Activated CD4-positive, alpha-beta memory T cell treated with anti-CD3 and anti-CD28 coated beads, Interleukin-2, amount 10 ng/mL, durations not matched to agents 7 days and 5 days (primary cell): ENCODE measurements around the gene KLLN. TPM values are rescaled to one million over a fixed set of nuclear protein-coding genes. Genes with fewer than 3 reads are reported as not detected.
"Not testable (repeated sequence)": the region's sequence is repeated elsewhere in the genome, so short reads cannot be mapped to it uniquely, and the experiment has no call there.

ENCODE experiments used
- CTCF ChIA-PET: fragments of 350-600 bp; sonication (Branson Sonifier 250); formaldehyde crosslinking; loops from one replicate; lab custom pipeline; 2021; ENCODE audit warnings: antibody characterized with exemption, inconsistent platforms; lab: Charles Lee
- POLR2A ChIA-PET: fragments of 350-600 bp; sonication (Branson Sonifier 250); formaldehyde crosslinking; loops from one replicate; lab custom pipeline; 2021; ENCODE audit warnings: antibody characterized with exemption; lab: Charles Lee
- DNase-seq: peaks from one replicate; pipeline ENCODE4 v3.0.0-alpha.2; 2020
- H3K27ac Mint-ChIP-seq: one replicate; pipeline ENCODE4 v1.8.0; 2021; ENCODE audit warnings: mild to moderate bottlenecking, mixed read lengths
- H3K27me3 Mint-ChIP-seq: one replicate; pipeline ENCODE4 v1.8.0; 2021; ENCODE audit warnings: mixed read lengths
- H3K36me3 Mint-ChIP-seq: one replicate; pipeline ENCODE4 v1.8.0; 2021; ENCODE audit warnings: low read depth, mixed read lengths
- H3K4me1 Mint-ChIP-seq: one replicate; pipeline ENCODE4 v1.8.0; 2021; ENCODE audit warnings: mixed read lengths
- H3K4me3 Mint-ChIP-seq: one replicate; pipeline ENCODE4 v1.8.0; 2021; ENCODE audit warnings: mild to moderate bottlenecking, mixed read lengths
- H3K9me3 Mint-ChIP-seq: one replicate; pipeline ENCODE4 v1.8.0; 2021; ENCODE audit warnings: mixed read lengths
- total RNA-seq, 2 experiments: library from RNA; stranded (reverse); gene quantifications; one replicate each; pipeline ENCODE4 v1.2.3, GENCODE V29; 2021

The KLLN gene
- total RNA-seq = under 1 TPM; 0.81 to 0.95 TPM

GRCh38 chr10:87863053-87863943 is at the start of gene KLLN, which contains the start of gene PTEN:
TSS of gene KLLN (minus strand) at chr10:87863533. CDS start at chr10:87862487, 1,046 bp downstream.
TSS of gene PTEN (plus strand) at chr10:87863625. CDS start at chr10:87864470, 845 bp downstream.
- Mint-ChIP-seq H3K4me1 (peaks cover 37% of the 10 kb centered on the region), H3K36me3 (peaks cover 31% of the 10 kb centered on the region), H3K27ac (peak within 1 kb of the TSS; percentile 93), H3K27me3 (no peaks in the 10 kb centered on the region), H3K9me3 (no peaks in the 10 kb centered on the region), H3K4me3 (peak within 1 kb of the TSS; percentile 92)
- ChIA-PET POLR2A (interaction anchor here (0.5 to 6.5 kb wide), 24 partner anchors 11 to 1127 kb away, joined by 3 to 136 read pairs (median 6); partner anchors contain the start of genes ATAD1, FAS, RNLS and SHLD2), CTCF (interaction anchor here (1.2 to 3.8 kb wide), 9 partner anchors 12 to 702 kb away, joined by 3 to 52 read pairs (median 5); partner anchors contain the start of gene ATAD1)
- DNase-seq = peak; percentile 83

- peaks cover 91% of the 10 kb centered on the region for H3K36me3 Mint-ChIP-seq
- H3K4me1 Mint-ChIP-seq, CTCF ChIA-PET, H3K4me3 Mint-ChIP-seq, H3K27ac Mint-ChIP-seq, H3K27me3 Mint-ChIP-seq, DNase-seq, POLR2A ChIA-PET: not testable (repeated sequence)
- H3K9me3 Mint-ChIP-seq = peaks cover 27% of the 10 kb centered on the region
Observed at GRCh38 chr10:87903396-87903795, 40.1 kb upstream of the KLLN start.

- Mint-ChIP-seq H3K36me3 (peaks cover 89% of the 10 kb centered on the region), H3K9me3 (peaks cover 28% of the 10 kb centered on the region)
- DNase-seq, H3K27ac Mint-ChIP-seq, H3K4me3 Mint-ChIP-seq, CTCF ChIA-PET, H3K4me1 Mint-ChIP-seq, H3K27me3 Mint-ChIP-seq: not testable (repeated sequence)
- POLR2A ChIA-PET = interaction anchor here (0.6 kb wide), 1 partner anchor 152 kb away, joined by 5 read pairs; no protein-coding TSS in a partner anchor
Observed at GRCh38 chr10:87897957-87898356, 34.6 kb upstream of the KLLN start.

- Mint-ChIP-seq H3K27me3 (no peaks in the 10 kb centered on the region), H3K27ac (no peak overlapping the region), H3K4me1 (peaks cover 6% of the 10 kb centered on the region), H3K9me3 (peaks cover 15% of the 10 kb centered on the region), H3K4me3 (no peak overlapping the region), H3K36me3 (peaks cover 80% of the 10 kb centered on the region)
- no peak for DNase-seq
- POLR2A ChIA-PET = no interaction called here
- CTCF ChIA-PET = no interaction called here
Observed at GRCh38 chr10:87896216-87896615, 32.9 kb upstream of the KLLN start.

GRCh38 chr10:87895430-87895829 is 32.1 kb upstream of the KLLN start:
- Mint-ChIP-seq H3K4me1 (peaks cover 2% of the 10 kb centered on the region), H3K27ac (no peak overlapping the region), H3K27me3 (no peaks in the 10 kb centered on the region), H3K36me3 (peaks cover 72% of the 10 kb centered on the region), H3K9me3 (peaks cover 8% of the 10 kb centered on the region), H3K4me3 (no peak overlapping the region)
- DNase-seq = no peak
- ChIA-PET POLR2A (no interaction called here), CTCF (no interaction called here)

- peaks cover 13% of the 10 kb centered on the region for H3K9me3 Mint-ChIP-seq
- peaks cover 60% of the 10 kb centered on the region for H3K36me3 Mint-ChIP-seq
- H3K27ac Mint-ChIP-seq = no peak overlapping the region
- ChIA-PET CTCF (no interaction called here), POLR2A (interaction anchor here (1.4 kb wide), 1 partner anchor 12 kb away, joined by 3 read pairs; no protein-coding TSS in a partner anchor)
- no peak overlapping the region for H3K4me3 Mint-ChIP-seq
- no peaks in the 10 kb centered on the region for H3K4me1 Mint-ChIP-seq
- DNase-seq = no peak
- no peaks in the 10 kb centered on the region for H3K27me3 Mint-ChIP-seq
Observed at GRCh38 chr10:87887548-87888289, 24.4 kb upstream of the KLLN start.

- H3K4me1 Mint-ChIP-seq = peaks cover 2% of the 10 kb centered on the region
- no peaks in the 10 kb centered on the region for H3K27me3 Mint-ChIP-seq
- no peak overlapping the region for H3K27ac Mint-ChIP-seq
- CTCF ChIA-PET = no interaction called here
- no peak overlapping the region for H3K4me3 Mint-ChIP-seq
- POLR2A ChIA-PET = interaction anchor here (1.4 kb wide), 1 partner anchor 13 kb away, joined by 3 read pairs; no protein-coding TSS in a partner anchor
- no peak for DNase-seq
- peaks cover 58% of the 10 kb centered on the region for H3K36me3 Mint-ChIP-seq
- H3K9me3 Mint-ChIP-seq = peaks cover 13% of the 10 kb centered on the region
Observed at GRCh38 chr10:87887146-87887545, 23.8 kb upstream of the KLLN start.

GRCh38 chr10:87886635-87887034 is 23.3 kb upstream of the KLLN start:
- H3K4me3 Mint-ChIP-seq = no peak overlapping the region
- ChIA-PET CTCF (no interaction called here), POLR2A (no interaction called here)
- H3K9me3 Mint-ChIP-seq = peaks cover 13% of the 10 kb centered on the region
- peaks cover 61% of the 10 kb centered on the region for H3K36me3 Mint-ChIP-seq
- H3K4me1 Mint-ChIP-seq = peaks cover 7% of the 10 kb centered on the region
- no peak for DNase-seq
- no peaks in the 10 kb centered on the region for H3K27me3 Mint-ChIP-seq
- no peak overlapping the region for H3K27ac Mint-ChIP-seq

- CTCF ChIA-PET = interaction anchor here (0.6 to 0.7 kb wide), 2 partner anchors 20 to 704 kb away, joined by 3 read pairs; no protein-coding TSS in a partner anchor
- POLR2A ChIA-PET = interaction anchor here (1.1 to 1.3 kb wide), 3 partner anchors 11 to 19 kb away, joined by 3 to 5 read pairs (median 3); partner anchors contain the start of genes KLLN and PTEN
- Mint-ChIP-seq H3K4me1 (peaks cover 14% of the 10 kb centered on the region), H3K27ac (no peak overlapping the region), H3K27me3 (no peaks in the 10 kb centered on the region), H3K4me3 (no peak overlapping the region), H3K36me3 (peaks cover 76% of the 10 kb centered on the region), H3K9me3 (peaks cover 20% of the 10 kb centered on the region)
- DNase-seq = no peak
Observed at GRCh38 chr10:87882555-87883294, 19.4 kb upstream of the KLLN start.

GRCh38 chr10:87881373-87882059 is 18.2 kb upstream of the KLLN start:
- POLR2A ChIA-PET = interaction anchor here (1.0 to 1.3 kb wide), 2 partner anchors 10 to 19 kb away, joined by 3 read pairs; no protein-coding TSS in a partner anchor
- Mint-ChIP-seq H3K4me1 (peaks cover 14% of the 10 kb centered on the region), H3K36me3 (peaks cover 69% of the 10 kb centered on the region), H3K9me3 (peaks cover 12% of the 10 kb centered on the region)
- H3K27ac Mint-ChIP-seq, H3K27me3 Mint-ChIP-seq, DNase-seq, H3K4me3 Mint-ChIP-seq, CTCF ChIA-PET: not testable (repeated sequence)

GRCh38 chr10:87880336-87880735 is 17.0 kb upstream of the KLLN start:
- peaks cover 60% of the 10 kb centered on the region for H3K36me3 Mint-ChIP-seq
- DNase-seq = no peak
- peaks cover 7% of the 10 kb centered on the region for H3K9me3 Mint-ChIP-seq
- H3K27me3 Mint-ChIP-seq = no peaks in the 10 kb centered on the region
- H3K4me1 Mint-ChIP-seq = peaks cover 16% of the 10 kb centered on the region
- no peak overlapping the region for H3K4me3 Mint-ChIP-seq
- POLR2A ChIA-PET = interaction anchor here (1.0 kb wide), 1 partner anchor 18 kb away, joined by 3 read pairs; no protein-coding TSS in a partner anchor
- no peak overlapping the region for H3K27ac Mint-ChIP-seq
- CTCF ChIA-PET = no interaction called here
